Endodermal cell (in vitro differentiated cells): Measurements from ENCODE around the gene IER2. TPM values are rescaled to one million over a fixed set of nuclear protein-coding genes. Genes with fewer than 3 reads are reported as not detected.
"Not testable (repeated sequence)": the region's sequence is repeated elsewhere in the genome, so short reads cannot be mapped to it uniquely, and the experiment has no call there.

ENCODE experiments used
- DNase-seq: peaks from one replicate; pipeline ENCODE4 v3.0.0-alpha.2; 2017
- H3K27ac ChIP-seq: 2 replicates; pipeline ENCODE4 v1.5.1; 2013; ENCODE audit warnings: mild to moderate bottlenecking, low read depth, low read length, moderate library complexity
- H3K27me3 ChIP-seq: 2 replicates; pipeline ENCODE4 v1.6.1; 2013; ENCODE audit warnings: mild to moderate bottlenecking, low read length, moderate library complexity; ENCODE audit not compliant: insufficient read depth, control insufficient read depth, poor library complexity, severe bottlenecking
- H3K36me3 ChIP-seq: 2 replicates; pipeline ENCODE4 v1.7.0; 2013; ENCODE audit warnings: mild to moderate bottlenecking, low read length, moderate library complexity; ENCODE audit not compliant: control insufficient read depth, insufficient read depth
- H3K4me1 ChIP-seq: one replicate; pipeline ENCODE4 v1.7.0; 2013; ENCODE audit warnings: low read length; ENCODE audit not compliant: control insufficient read depth, insufficient read depth
- H3K4me3 ChIP-seq: 2 replicates; pipeline ENCODE4 v1.5.1; 2013; ENCODE audit warnings: mild to moderate bottlenecking, low read length, moderate library complexity
- H3K9ac ChIP-seq: 2 replicates; pipeline ENCODE4 v1.6.1; 2013; ENCODE audit warnings: mild to moderate bottlenecking, low read length, moderate library complexity; ENCODE audit not compliant: poor library complexity, severe bottlenecking; ENCODE audit errors: extremely low read depth
- H3K9me3 ChIP-seq: 2 replicates; pipeline ENCODE4 v1.6.1; 2013; ENCODE audit warnings: mild to moderate bottlenecking, low read length, moderate library complexity; ENCODE audit not compliant: control insufficient read depth
- H3K27ac Mint-ChIP-seq: 2 replicates; pipeline ENCODE4 v1.8.0; 2020; ENCODE audit warnings: mixed read lengths
- H3K27me3 Mint-ChIP-seq: 2 replicates; pipeline ENCODE4 v1.8.0; 2021; ENCODE audit warnings: mild to moderate bottlenecking, mixed read lengths; ENCODE audit not compliant: insufficient read depth
- H3K36me3 Mint-ChIP-seq: 2 replicates; pipeline ENCODE4 v1.8.0; 2020; ENCODE audit warnings: low read depth, mixed read lengths
- H3K4me1 Mint-ChIP-seq: 2 replicates; pipeline ENCODE4 v1.8.0; 2020; ENCODE audit warnings: mixed read lengths
- H3K4me3 Mint-ChIP-seq: 2 replicates; pipeline ENCODE4 v1.8.0; 2020; ENCODE audit warnings: mild to moderate bottlenecking, moderate library complexity, mixed read lengths
- H3K9me3 Mint-ChIP-seq: 2 replicates; pipeline ENCODE4 v1.8.0; 2020; ENCODE audit warnings: mild to moderate bottlenecking, mixed read lengths
- CTCF ChIP-seq: fragments of 200-600 bp; sonication (generic); conservative IDR thresholded peaks from 2 replicates; pipeline ENCODE4 v1.5.0; 2021; ENCODE audit warnings: antibody characterized with exemption, mild to moderate bottlenecking
- WGBS, 2 experiments: methylation state at CpG; one replicate each; pipeline versions ENCODE4 v1.1.5 to v1.1.7; 2013; ENCODE audit warnings: missing lambda C conversion rate in 2 of 2, mixed read lengths in 1 of 2; ENCODE audit not compliant: insufficient coverage in 1 of 2, insufficient read length in 1 of 2; 5-methylcytosine and 5-hydroxymethylcytosine counted together
- total RNA-seq, 2 donors: library from RNA; stranded (reverse); fragmentation: NEBNext Ultra II Directional in 1 of 2; extraction: Animal tissue kit (Norgen Biotek cat#: 25700) in 1 of 2; gene quantifications; 2 replicates in 1 of 2; 3 replicates in 1 of 2; pipeline ENCODE4 v1.2.1, GENCODE V29; 2021

Gene IER2
- total RNA-seq, 2 donors from 2014 or later = 55.3 to 66.6 TPM

GRCh38 chr19:13181747-13182388 is 31.7 kb downstream of the IER2 start:
- no peak overlapping the region for H3K4me3 Mint-ChIP-seq
- Histone ChIP-seq H3K36me3 (no peaks in the 10 kb centered on the region), H3K4me1 (no peaks in the 10 kb centered on the region), H3K9me3 (no peaks in the 10 kb centered on the region), H3K27me3 (no peaks in the 10 kb centered on the region), H3K4me3 (no peak overlapping the region), H3K9ac (no peak overlapping the region), H3K27ac (peak overlapping the region; percentile 66)
- peaks cover 7% of the 10 kb centered on the region for H3K9me3 Mint-ChIP-seq
- WGBS, 2 experiments = 92 to 99% methylated on average over 8 to 11 of the region's 16 CpGs
- DNase-seq = no peak
- H3K4me1 Mint-ChIP-seq = no peaks in the 10 kb centered on the region
- no peaks in the 10 kb centered on the region for H3K27me3 Mint-ChIP-seq
- H3K36me3 Mint-ChIP-seq = no peaks in the 10 kb centered on the region
- no peak overlapping the region for H3K27ac Mint-ChIP-seq
- no peak for TF ChIP-seq CTCF

- 84 to 93% methylated on average over 5 to 18 of the region's 23 CpGs for WGBS, 2 experiments
- H3K4me1 Mint-ChIP-seq = not testable (repeated sequence)
Observed at GRCh38 chr19:13184926-13185325, 34.7 kb downstream of the IER2 start.

GRCh38 chr19:13185763-13186657 is 35.8 kb downstream of the IER2 start:
- not testable (repeated sequence) for H3K9me3 Mint-ChIP-seq, H3K36me3 Mint-ChIP-seq, H3K9me3 ChIP-seq, H3K9ac ChIP-seq, H3K27me3 Mint-ChIP-seq, H3K4me1 ChIP-seq, DNase-seq, H3K27ac ChIP-seq, H3K36me3 ChIP-seq, H3K27ac Mint-ChIP-seq, H3K4me3 ChIP-seq, H3K4me1 Mint-ChIP-seq, H3K4me3 Mint-ChIP-seq, H3K27me3 ChIP-seq
- 94 to 96% methylated on average over 17 to 22 of the region's 22 CpGs for WGBS, 2 experiments

More at GRCh38 chr19:13184926-13185325, 34.7 kb downstream of the IER2 start:
- H3K9ac ChIP-seq, H3K4me3 Mint-ChIP-seq, H3K27me3 ChIP-seq, H3K9me3 Mint-ChIP-seq, H3K27ac Mint-ChIP-seq, H3K4me1 ChIP-seq, H3K27ac ChIP-seq, H3K4me3 ChIP-seq, H3K36me3 ChIP-seq, H3K9me3 ChIP-seq, DNase-seq, H3K36me3 Mint-ChIP-seq, H3K27me3 Mint-ChIP-seq: not testable (repeated sequence)

GRCh38 chr19:13186688-13187087 is 36.5 kb downstream of the IER2 start:
- DNase-seq, H3K9me3 ChIP-seq, H3K4me1 Mint-ChIP-seq, H3K27ac ChIP-seq, H3K27ac Mint-ChIP-seq, H3K27me3 ChIP-seq, H3K9me3 Mint-ChIP-seq, H3K4me3 Mint-ChIP-seq, H3K4me1 ChIP-seq, H3K4me3 ChIP-seq, H3K9ac ChIP-seq, H3K27me3 Mint-ChIP-seq, H3K36me3 Mint-ChIP-seq, H3K36me3 ChIP-seq: not testable (repeated sequence)
- WGBS, 2 experiments = 89 to 90% methylated on average over 17 to 38 of the region's 38 CpGs
